ENCODE data around the gene CYSLTR2.

DNA sequence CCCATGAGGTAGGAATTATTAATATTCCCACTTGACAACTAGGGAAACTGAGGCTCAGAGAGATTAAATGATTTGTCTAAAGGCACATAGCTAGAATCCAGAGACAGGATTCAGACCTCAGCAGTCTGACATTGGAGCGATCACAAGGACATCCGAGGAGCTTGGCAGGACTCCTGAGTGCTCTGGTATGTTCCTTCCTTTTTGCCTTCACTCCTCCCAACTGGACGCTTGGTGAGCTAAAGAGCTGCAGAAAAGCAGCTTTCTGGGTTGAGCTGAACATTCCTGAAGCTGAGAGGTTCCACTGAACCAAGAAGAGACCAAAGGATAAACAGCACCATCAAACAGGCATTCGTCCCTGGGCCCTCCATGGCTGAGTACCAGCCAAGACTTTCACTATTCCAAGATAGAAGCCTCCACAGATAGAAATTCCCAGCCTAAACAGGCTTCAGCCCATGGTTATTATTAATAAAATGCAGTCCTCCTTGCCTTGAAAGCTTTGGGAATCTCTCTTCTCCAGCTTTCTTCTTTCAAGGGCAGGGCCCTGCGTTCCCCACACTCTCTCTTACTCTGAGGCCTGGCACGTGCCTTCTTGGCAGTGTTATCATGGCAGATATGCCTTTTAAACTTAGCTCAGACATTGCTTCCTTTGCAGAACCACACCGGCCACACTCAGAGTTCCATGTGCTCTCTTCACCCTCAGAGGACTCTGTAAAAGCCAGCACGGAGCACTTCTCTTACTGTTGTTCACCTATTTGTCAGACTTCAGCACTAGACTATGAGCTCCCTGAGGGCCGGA is 97.1 kb downstream of the CYSLTR2 start:
- TF ChIP-seq, protein P1, sequence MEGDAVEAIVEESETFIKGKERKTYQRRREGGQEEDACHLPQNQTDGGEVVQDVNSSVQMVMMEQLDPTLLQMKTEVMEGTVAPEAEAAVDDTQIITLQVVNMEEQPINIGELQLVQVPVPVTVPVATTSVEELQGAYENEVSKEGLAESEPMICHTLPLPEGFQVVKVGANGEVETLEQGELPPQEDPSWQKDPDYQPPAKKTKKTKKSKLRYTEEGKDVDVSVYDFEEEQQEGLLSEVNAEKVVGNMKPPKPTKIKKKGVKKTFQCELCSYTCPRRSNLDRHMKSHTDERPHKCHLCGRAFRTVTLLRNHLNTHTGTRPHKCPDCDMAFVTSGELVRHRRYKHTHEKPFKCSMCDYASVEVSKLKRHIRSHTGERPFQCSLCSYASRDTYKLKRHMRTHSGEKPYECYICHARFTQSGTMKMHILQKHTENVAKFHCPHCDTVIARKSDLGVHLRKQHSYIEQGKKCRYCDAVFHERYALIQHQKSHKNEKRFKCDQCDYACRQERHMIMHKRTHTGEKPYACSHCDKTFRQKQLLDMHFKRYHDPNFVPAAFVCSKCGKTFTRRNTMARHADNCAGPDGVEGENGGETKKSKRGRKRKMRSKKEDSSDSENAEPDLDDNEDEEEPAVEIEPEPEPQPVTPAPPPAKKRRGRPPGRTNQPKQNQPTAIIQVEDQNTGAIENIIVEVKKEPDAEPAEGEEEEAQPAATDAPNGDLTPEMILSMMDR (IDR thresholded peaks at IDR 0.05; ENCODE audit: low read depth, low read length): no peak
- TF ChIP-seq POLR2A (IDR thresholded peaks at IDR 0.05; ENCODE audit: extremely low read depth, insufficient read length): no peak

Measured in NB4 (cell line).